Renal cortical epithelial cell (primary cell): ENCODE data around the gene DIP2C. TPM values are rescaled to one million over a fixed set of nuclear protein-coding genes. Genes with fewer than 3 reads are reported as not detected.

ENCODE experiments used
- DNase-seq: peaks from one replicate; pipeline ENCODE4 v3.0.0-alpha.2; 2011; ENCODE audit warnings: low read depth
- total RNA-seq: library from RNA; depleted of rRNA; stranded (reverse); fragments of >200 nt; gene quantifications from 2 replicates; pipeline ENCODE4 v1.2.3, GENCODE V29; 2014

The DIP2C gene
- total RNA-seq, 1 donor from 2014 or later = 14.4 TPM

GRCh38 chr10:235915-236314 is 453.6 kb downstream of the DIP2C start:
- DNase-seq = no peak

- DNase-seq = peak; percentile 10
Observed at GRCh38 chr10:234708-235406, 454.6 kb downstream of the DIP2C start.

- DNase-seq = no peak
Observed at GRCh38 chr10:232878-233277, 456.6 kb downstream of the DIP2C start.

GRCh38 chr10:232061-232460 is 457.4 kb downstream of the DIP2C start:
- DNase-seq = no peak

GRCh38 chr10:230758-231157 is 458.7 kb downstream of the DIP2C start:
- no peak for DNase-seq

- DNase-seq = no peak
Observed at GRCh38 chr10:228366-228765, 461.1 kb downstream of the DIP2C start.

- DNase-seq = no peak
Observed at GRCh38 chr10:227014-227413, 462.5 kb downstream of the DIP2C start.

- no peak for DNase-seq
Observed at GRCh38 chr10:226018-226417, 463.4 kb downstream of the DIP2C start.

- no peak for DNase-seq
Observed at GRCh38 chr10:224571-224970, 464.9 kb downstream of the DIP2C start.

Other genes starting within 250 kb of the DIP2C start
- gene LARP4B, start 242.0 kb upstream of the DIP2C start, total RNA-seq = 29.9 and 45.1 TPM in 2 replicates